GM12878 (cell line): Measurements from ENCODE around the gene FAM170B. TPM values are rescaled to one million over a fixed set of nuclear protein-coding genes. Genes with fewer than 3 reads are reported as not detected.

Experiments
- ATAC-seq: fragments of 200-7000 bp; cut with Tn5 transposase; 3 replicates; pipeline ENCODE4 v1.9.1; 2020; ENCODE audit warnings: mild to moderate bottlenecking, moderate library complexity
- BruUV-seq: library from RNA; stranded (reverse); fragments of 400-500 nt; replicated peaks from 2 replicates; lab custom pipeline; 2021; lab: Mats Ljungman, UMichigan
- CTCF ChIA-PET: fragments of 300-600 bp; sonication (Branson Sonifier 250); formaldehyde crosslinking; extraction: SDS; loops from one replicate; lab custom pipeline; 2021; ENCODE audit warnings: inconsistent platforms; lab: Yijun Ruan, JAX
- POLR2A ChIA-PET: fragments of 350-600 bp; formaldehyde crosslinking; extraction: SDS; loops from one replicate; lab custom pipeline; 2021; ENCODE audit warnings: inconsistent platforms; lab: Charles Lee
- RAD21 ChIA-PET: fragments of 300-600 bp; sonication (Branson Sonifier 250); formaldehyde crosslinking; loops from one replicate; lab custom pipeline; 2023; ENCODE audit warnings: antibody characterized with exemption; ENCODE audit not compliant: unreplicated experiment; lab: Charles Lee
- SMC1A ChIA-PET: fragments of 300-600 bp; sonication (Branson Sonifier 250); formaldehyde crosslinking; loops from one replicate; lab custom pipeline; 2023; ENCODE audit not compliant: unreplicated experiment, uncharacterized antibody; lab: Charles Lee
- DNase-seq: peaks from one replicate; pipeline ENCODE4 v3.0.0-alpha.2; 2011; ENCODE audit warnings: low read depth, low spot score
- FAIRE-seq: peaks from 3 replicates; lab custom pipeline; 2011; peaks lifted over from hg19 to GRCh38; lab: Jason Lieb, UNC
- H2AFZ ChIP-seq: 2 replicates; pipeline ENCODE4 v1.6.0; 2011; ENCODE audit warnings: low read depth, low read length, control low read depth; ENCODE audit not compliant: control insufficient read depth
- H3K27ac ChIP-seq: 2 replicates; pipeline ENCODE4 v1.5.1; 2011; ENCODE audit warnings: control low read depth; ENCODE audit not compliant: control insufficient read depth, insufficient read depth
- H3K27me3 ChIP-seq, 2 experiments: replicated peaks in 1 of 2; 2 replicates each; pipeline versions ENCODE4 v1.6.0 to v1.6.1; 2011; ENCODE audit warnings: low read length in 1 of 2; ENCODE audit not compliant: control insufficient read depth in 2 of 2, insufficient read depth in 2 of 2
- H3K36me3 ChIP-seq, 2 experiments: 2 replicates each; pipeline ENCODE4 v1.5.1; 2011; ENCODE audit warnings: low read length in 1 of 2; ENCODE audit not compliant: control insufficient read depth in 2 of 2, insufficient read depth in 2 of 2
- H3K4me1 ChIP-seq: 2 replicates; pipeline ENCODE4 v1.6.1; 2011; ENCODE audit warnings: mild to moderate bottlenecking, low read length, moderate library complexity, mixed read lengths; ENCODE audit not compliant: control insufficient read depth, insufficient read depth
- H3K4me2 ChIP-seq: 2 replicates; pipeline ENCODE4 v1.6.0; 2011; ENCODE audit warnings: control low read depth; ENCODE audit not compliant: control insufficient read depth, insufficient read depth
- H3K4me3 ChIP-seq: fragments of 200-600 bp; sonication (generic); 2 replicates; pipeline ENCODE4 v1.5.1; 2016
- H3K79me2 ChIP-seq: 2 replicates; pipeline ENCODE4 v1.6.0; 2011; ENCODE audit warnings: low read length; ENCODE audit not compliant: control insufficient read depth, insufficient read depth
- H3K9ac ChIP-seq: 2 replicates; pipeline ENCODE4 v1.8.0; 2011; ENCODE audit warnings: low read length, control low read depth, mixed read lengths; ENCODE audit not compliant: control insufficient read depth, insufficient read depth
- H3K9me3 ChIP-seq: replicated peaks from 3 replicates; pipeline ENCODE4 v1.5.1; 2011; ENCODE audit warnings: mild to moderate bottlenecking, low read length; ENCODE audit not compliant: control insufficient read depth, insufficient read depth
- H4K20me1 ChIP-seq: 2 replicates; pipeline ENCODE4 v1.6.0; 2011; ENCODE audit not compliant: control insufficient read depth, insufficient read depth
- CBFB ChIP-seq: IDR thresholded peaks from 2 replicates; pipeline ENCODE4 v1.6.1; 2016; ENCODE audit warnings: antibody characterized with exemption, low read depth
- MEF2B ChIP-seq: fragments of 450-650 bp; IDR thresholded peaks from 2 replicates; pipeline ENCODE4 v1.6.1; 2018; ENCODE audit warnings: mild to moderate bottlenecking, moderate library complexity; ENCODE audit not compliant: partially characterized antibody, poor library complexity, severe bottlenecking
- MTA2 ChIP-seq: fragments of 450-650 bp; IDR thresholded peaks from 2 replicates; pipeline ENCODE4 v1.6.1; 2016; ENCODE audit warnings: low read depth, mild to moderate bottlenecking, moderate library complexity
- RELA ChIP-seq: fragments of 450-650 bp; IDR thresholded peaks from 2 replicates; pipeline ENCODE4 v1.8.0; 2014; ENCODE audit warnings: borderline replicate concordance; ENCODE audit not compliant: partially characterized antibody
- SREBF1 ChIP-seq: IDR thresholded peaks from 2 replicates; pipeline ENCODE4 v1.6.1; 2012; ENCODE audit warnings: mild to moderate bottlenecking, low read length
- SUPT20H ChIP-seq: IDR thresholded peaks from 2 replicates; pipeline ENCODE4 v1.6.1; 2011; ENCODE audit warnings: low read depth, mild to moderate bottlenecking, low read length, moderate library complexity, borderline replicate concordance; ENCODE audit not compliant: control insufficient read depth
- TARDBP ChIP-seq: IDR thresholded peaks from 2 replicates; pipeline ENCODE4 v1.6.1; 2016; ENCODE audit warnings: borderline replicate concordance
- YY1 ChIP-seq: IDR thresholded peaks from 2 replicates; pipeline ENCODE4 v1.6.1; 2011; ENCODE audit warnings: low read depth, mild to moderate bottlenecking, low read length
- ZNF274 ChIP-seq: IDR thresholded peaks from one replicate; pipeline ENCODE4 v1.8.0; 2011; ENCODE audit not compliant: insufficient read length, insufficient read depth
- ZNF592 ChIP-seq: fragments of 450-650 bp; IDR thresholded peaks from 2 replicates; pipeline ENCODE4 v1.6.1; 2017; ENCODE audit warnings: mild to moderate bottlenecking, moderate library complexity
- ZNF687 ChIP-seq: fragments of 450-650 bp; IDR thresholded peaks from 2 replicates; pipeline ENCODE4 v1.6.1; 2017; ENCODE audit warnings: mild to moderate bottlenecking, moderate library complexity
- WGBS: methylation state at CpG from one replicate; pipeline ENCODE4 v1.1.6; 2016; ENCODE audit warnings: low lambda C conversion rate; ENCODE audit not compliant: insufficient replicate concordance, insufficient coverage; ENCODE audit errors: missing lambda C conversion rate; 5-methylcytosine and 5-hydroxymethylcytosine counted together
- in situ Hi-C: fragments of 300-500 bp; cut with MboI; formaldehyde crosslinking; loops from 9 replicates; pipeline ENCODE4 v1.14.3; 2018; ENCODE audit warnings: mixed read lengths
- intact Hi-C: fragments of 100-400 bp; cut with micrococcal nuclease; formaldehyde crosslinking; loops from one replicate; pipeline ENCODE4 v1.14.2; 2022; ENCODE audit not compliant: unreplicated experiment
- polyA plus RNA-seq, 11 experiments: library from polyadenylated mRNA; depleted of rRNA in 4 of 11; unstranded in 6 of 11; stranded (reverse) in 5 of 11; fragments of >200 nt; fragmentation: Nextera tagmentation in 4 of 11; fragmentation: Illumina TruSeq in 1 of 11; extraction: Ambion mirVana in 4 of 11; extraction: Trizol in 1 of 11; gene quantifications; 1 replicate in 1 of 11; 2 replicates in 10 of 11; pipeline versions ENCODE4 v1.2.1 to v1.2.3, GENCODE V29; 2011 to 2016; ENCODE audit warnings: inconsistent platforms in 2 of 11, missing spikeins in 2 of 11, low read depth in 1 of 11
- total RNA-seq, 4 experiments: library from RNA; depleted of rRNA in 3 of 4; stranded (reverse); fragments of >200 nt in 3 of 4; fragmentation: Illumina TruSeq in 1 of 4; extraction: Trizol in 1 of 4; gene quantifications; 2 replicates each; pipeline versions ENCODE4 v1.2.1 to v1.2.3, GENCODE V29; 2013 to 2021

The FAM170B gene
- total and polyA plus RNA-seq, 10 of the 15 experiments (the other 5 are each of a cell fraction or from before 2014, with no cell fraction given) = not detected

DNA sequence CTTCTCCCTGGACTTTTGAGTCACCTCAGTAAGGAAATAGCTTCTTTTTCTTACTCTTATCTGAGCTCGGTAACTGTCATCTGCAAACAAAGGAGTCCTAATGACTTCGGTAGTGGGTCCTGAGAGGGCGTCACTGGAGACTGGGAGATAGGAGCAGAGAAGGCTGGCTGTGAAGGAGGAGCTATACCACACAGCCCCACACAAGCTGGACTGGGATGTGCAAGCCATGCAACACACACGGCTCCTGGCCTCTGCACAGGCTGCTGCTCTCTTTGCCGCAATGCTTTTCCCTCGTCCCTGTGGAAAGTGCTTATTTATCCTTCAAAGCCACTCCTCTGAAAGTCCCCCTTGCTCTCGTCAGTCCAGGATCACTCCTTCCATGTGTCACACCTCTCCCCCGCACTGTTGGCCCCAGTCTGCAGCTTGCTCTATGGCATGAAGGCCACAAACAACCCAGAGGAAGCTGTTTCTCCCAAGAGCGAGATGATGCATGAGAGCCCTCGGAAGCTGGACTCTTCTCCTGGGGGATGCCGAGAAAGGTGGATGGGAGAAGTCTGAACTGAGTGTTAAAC, 39.5 kb upstream of the FAM170B start:
- intact Hi-C loops = loop anchor here (10.0 kb wide), 1 partner anchor 342 kb away; no protein-coding TSS in a partner anchor
- Histone ChIP-seq H3K36me3 (no peaks in the 10 kb centered on the region; a peak in 1 of 4 replicates), H3K9me3 (no peaks in the 10 kb centered on the region), H3K4me3 (no peak overlapping the region), H3K4me2 (no peak overlapping the region), H3K79me2 (no peaks in the 10 kb centered on the region), H3K9ac (no peak overlapping the region), H3K4me1 (peaks cover 39% of the 10 kb centered on the region), H3K27me3 (no peaks in the 10 kb centered on the region), H4K20me1 (no peaks in the 10 kb centered on the region), H3K27ac (no peak overlapping the region), H2AFZ (no peak overlapping the region)
- DNase-seq (no peak), ATAC-seq (no peak), FAIRE-seq (no peak)
- ChIA-PET RAD21 (interaction anchor here (1.2 to 2.6 kb wide), 6 partner anchors 10 to 143 kb away, joined by 3 to 8 read pairs (median 4); partner anchors contain the start of gene FAM170B), CTCF (interaction anchor here (0.7 to 3.7 kb wide), 4 partner anchors 10 to 518 kb away, joined by 5 to 9 read pairs (median 6); no protein-coding TSS in a partner anchor), POLR2A (interaction anchor here (0.5 to 2.6 kb wide), 3 partner anchors 13 to 240 kb away, joined by 3 to 12 read pairs (median 5); no protein-coding TSS in a partner anchor), SMC1A (interaction anchor here (0.7 to 3.1 kb wide), 6 partner anchors 9 to 32 kb away, joined by 3 to 14 read pairs (median 3); partner anchors contain the start of gene TMEM273)
- BruUV-seq = no TSS peak
- in situ Hi-C loops = loop anchor here (10.0 kb wide), 1 partner anchor 508 kb away; no protein-coding TSS in a partner anchor
- WGBS = 86% methylated on average over 11 of the region's 11 CpGs
- TF ChIP-seq RELA = no peak
- TF ChIP-seq ZNF687 = no peak
- no peak for TF ChIP-seq ZNF274
- TF ChIP-seq CBFB = no peak
- no peak for TF ChIP-seq MEF2B
- no peak for TF ChIP-seq YY1
- no peak for TF ChIP-seq SREBF1
- TF ChIP-seq SUPT20H = no peak
- TF ChIP-seq MTA2 = no peak
- TF ChIP-seq TARDBP = no peak
- no peak for TF ChIP-seq ZNF592
